ENCODE data around the gene MYMX. TPM values are rescaled to one million over a fixed set of nuclear protein-coding genes. Genes with fewer than 3 reads are reported as not detected.

Gene MYMX
- total RNA-seq, 2 donors from 2014 or later, result 1.7 to 1.8 TPM

- Histone ChIP-seq H3K9me3 (ENCODE audit: control insufficient read depth, low read length) (no peaks in the 10 kb centered on the region), H3K27ac (ENCODE audit: low read depth, low read length) (no peak overlapping the region), H3K4me3 (ENCODE audit: low read length) (no peak overlapping the region), H3K4me1 (ENCODE audit: control insufficient read depth, insufficient read depth, low read length) (peaks cover 8% of the 10 kb centered on the region), H3K36me3 (ENCODE audit: control insufficient read depth, insufficient read depth, low read length) (peaks cover 6% of the 10 kb centered on the region), H3K9ac (ENCODE audit: extremely low read depth, low read length, poor library complexity, severe bottlenecking) (no peak overlapping the region), H3K27me3 (ENCODE audit: control insufficient read depth, insufficient read depth, low read length, poor library complexity, severe bottlenecking) (no peaks in the 10 kb centered on the region)
- 86 to 87% methylated on average over 4 to 6 of the region's 6 CpGs for WGBS, 2 experiments (ENCODE audit: insufficient coverage in 1 of 2, insufficient read length in 1 of 2)
- no peak for TF ChIP-seq CTCF (conservative IDR thresholded peaks at IDR 0.05)
- Mint-ChIP-seq H3K4me3 (no peak overlapping the region), H3K27ac (no peak overlapping the region), H3K4me1 (peaks cover 36% of the 10 kb centered on the region), H3K9me3 (no peaks in the 10 kb centered on the region), H3K27me3 (ENCODE audit: insufficient read depth) (peaks cover 10% of the 10 kb centered on the region), H3K36me3 (ENCODE audit: low read depth) (peaks cover 5% of the 10 kb centered on the region)
- DNase-seq, result no peak
Observed at GRCh38 chr6:44260451-44261297, 43.9 kb downstream of the MYMX start.

- Histone ChIP-seq H3K4me3 (ENCODE audit: low read length) (no peak overlapping the region), H3K36me3 (ENCODE audit: control insufficient read depth, insufficient read depth, low read length) (peaks cover 3% of the 10 kb centered on the region), H3K27ac (ENCODE audit: low read depth, low read length) (no peak overlapping the region), H3K4me1 (ENCODE audit: control insufficient read depth, insufficient read depth, low read length) (peaks cover 5% of the 10 kb centered on the region), H3K9ac (ENCODE audit: extremely low read depth, low read length, poor library complexity, severe bottlenecking) (no peak overlapping the region), H3K27me3 (ENCODE audit: control insufficient read depth, insufficient read depth, low read length, poor library complexity, severe bottlenecking) (no peaks in the 10 kb centered on the region), H3K9me3 (ENCODE audit: control insufficient read depth, low read length) (no peaks in the 10 kb centered on the region)
- DNase-seq, result no peak
- Mint-ChIP-seq H3K36me3 (ENCODE audit: low read depth) (peaks cover 2% of the 10 kb centered on the region), H3K4me1 (peaks cover 27% of the 10 kb centered on the region), H3K4me3 (no peak overlapping the region), H3K27me3 (ENCODE audit: insufficient read depth) (peaks cover 15% of the 10 kb centered on the region), H3K9me3 (no peaks in the 10 kb centered on the region), H3K27ac (no peak overlapping the region)
- WGBS, 2 experiments (ENCODE audit: insufficient coverage in 1 of 2, insufficient read length in 1 of 2), result 97 to 100% methylated on average over 8 of the region's 8 CpGs
- TF ChIP-seq CTCF (conservative IDR thresholded peaks at IDR 0.05), result no peak
Observed at GRCh38 chr6:44261581-44261980, 44.9 kb downstream of the MYMX start.

GRCh38 chr6:44262467-44263353 lies 46.0 kb downstream of the MYMX start:
- Mint-ChIP-seq H3K9me3 (no peaks in the 10 kb centered on the region), H3K36me3 (ENCODE audit: low read depth) (peaks cover 2% of the 10 kb centered on the region), H3K27me3 (ENCODE audit: insufficient read depth) (peaks cover 26% of the 10 kb centered on the region), H3K4me1 (peaks cover 25% of the 10 kb centered on the region), H3K4me3 (no peak overlapping the region), H3K27ac (no peak overlapping the region)
- TF ChIP-seq CTCF (conservative IDR thresholded peaks at IDR 0.05), result no peak
- H3K9me3 ChIP-seq (ENCODE audit: control insufficient read depth, low read length), result no peaks in the 10 kb centered on the region
- H3K27me3 ChIP-seq (ENCODE audit: control insufficient read depth, insufficient read depth, low read length, poor library complexity, severe bottlenecking), result no peaks in the 10 kb centered on the region
- H3K4me3 ChIP-seq (ENCODE audit: low read length), result no peak overlapping the region
- peaks cover 3% of the 10 kb centered on the region for H3K36me3 ChIP-seq (ENCODE audit: control insufficient read depth, insufficient read depth, low read length)
- DNase-seq, result no peak
- 86 to 89% methylated on average over 3 to 7 of the region's 7 CpGs for WGBS, 2 experiments (ENCODE audit: insufficient coverage in 1 of 2, insufficient read length in 1 of 2)
- no peak overlapping the region for H3K9ac ChIP-seq (ENCODE audit: extremely low read depth, low read length, poor library complexity, severe bottlenecking)
- H3K4me1 ChIP-seq (ENCODE audit: control insufficient read depth, insufficient read depth, low read length), result peaks cover 5% of the 10 kb centered on the region
- no peak overlapping the region for H3K27ac ChIP-seq (ENCODE audit: low read depth, low read length)

All from endodermal cell (in vitro differentiated cells).